G401 (cell line): ENCODE measurements around the gene CMTM5. TPM values are rescaled to one million over a fixed set of nuclear protein-coding genes. Genes with fewer than 3 reads are reported as not detected.
"Not testable (repeated sequence)": the region's sequence is repeated elsewhere in the genome, so short reads cannot be mapped to it uniquely, and the experiment has no call there.

Source experiments
- DNase-seq: peaks from one replicate; pipeline ENCODE4 v3.0.0-alpha.2; 2015; ENCODE audit warnings: low spot score
- in situ Hi-C: cut with HindIII; loops from 2 replicates; pipeline ENCODE4 v1.10.0; 2016; ENCODE audit warnings: low sequenced_read_pairs, mixed read lengths
- total RNA-seq: library from RNA; depleted of rRNA; stranded (reverse); fragments of >200 nt; shearing (Covaris generic); gene quantifications from 2 replicates; pipeline ENCODE4 v1.2.3, GENCODE V29; 2014

CMTM5 gene
- total RNA-seq, 1 experiment from 2014 or later: not detected

- no peak for DNase-seq
- in situ Hi-C loops: no loop called here
Observed at GRCh38 chr14:23375527-23376251, 1.2 kb upstream of the CMTM5 start.

- in situ Hi-C loops: no loop called here
Observed at GRCh38 chr14:23377198-23377550, 328 bp downstream of the CMTM5 start.

GRCh38 chr14:23377573-23378563 lies 1.0 kb downstream of the CMTM5 start:
- in situ Hi-C loops: no loop called here
- no peak for DNase-seq

More at GRCh38 chr14:23377198-23377550, 328 bp downstream of the CMTM5 start:
- DNase-seq: no peak

- in situ Hi-C loops: no loop called here
- no peak for DNase-seq
Observed at GRCh38 chr14:23378612-23379220, 1.9 kb downstream of the CMTM5 start.

- peak; percentile 46 for DNase-seq
- in situ Hi-C loops: no loop called here
Observed at GRCh38 chr14:23379366-23380196, 2.7 kb downstream of the CMTM5 start.

- no peak for DNase-seq
- in situ Hi-C loops: no loop called here
Observed at GRCh38 chr14:23380197-23380914, 3.5 kb downstream of the CMTM5 start.

GRCh38 chr14:23380976-23381375 lies 4.1 kb downstream of the CMTM5 start:
- in situ Hi-C loops: no loop called here
- DNase-seq: peak; percentile 24

GRCh38 chr14:23381871-23382270 lies 5.0 kb downstream of the CMTM5 start:
- DNase-seq: no peak
- in situ Hi-C loops: no loop called here

GRCh38 chr14:23382276-23382675 lies 5.4 kb downstream of the CMTM5 start:
- DNase-seq: no peak
- in situ Hi-C loops: no loop called here

GRCh38 chr14:23382731-23383440 lies 6.0 kb downstream of the CMTM5 start:
- in situ Hi-C loops: no loop called here
- DNase-seq: no peak

- DNase-seq: no peak
- in situ Hi-C loops: no loop called here
Observed at GRCh38 chr14:23384364-23385080, 7.7 kb downstream of the CMTM5 start.

GRCh38 chr14:23385244-23385641 lies 8.4 kb downstream of the CMTM5 start:
- DNase-seq: no peak
- in situ Hi-C loops: no loop called here

- in situ Hi-C loops: no loop called here
- DNase-seq: no peak
Observed at GRCh38 chr14:23385642-23386265, 8.9 kb downstream of the CMTM5 start.

GRCh38 chr14:23386266-23386657 lies 9.4 kb downstream of the CMTM5 start:
- DNase-seq, in situ Hi-C loops: not testable (repeated sequence)

- in situ Hi-C loops: no loop called here
- no peak for DNase-seq
Observed at GRCh38 chr14:23386999-23387398, 10.2 kb downstream of the CMTM5 start.

GRCh38 chr14:23387916-23388882 lies 11.4 kb downstream of the CMTM5 start:
- DNase-seq: no peak
- in situ Hi-C loops: no loop called here
